ENCODE measurements around the gene ACKR2.

GRCh38 chr3:42819351-42819965 is 10.2 kb downstream of the ACKR2 start:
- TF ChIP-seq, protein P1, sequence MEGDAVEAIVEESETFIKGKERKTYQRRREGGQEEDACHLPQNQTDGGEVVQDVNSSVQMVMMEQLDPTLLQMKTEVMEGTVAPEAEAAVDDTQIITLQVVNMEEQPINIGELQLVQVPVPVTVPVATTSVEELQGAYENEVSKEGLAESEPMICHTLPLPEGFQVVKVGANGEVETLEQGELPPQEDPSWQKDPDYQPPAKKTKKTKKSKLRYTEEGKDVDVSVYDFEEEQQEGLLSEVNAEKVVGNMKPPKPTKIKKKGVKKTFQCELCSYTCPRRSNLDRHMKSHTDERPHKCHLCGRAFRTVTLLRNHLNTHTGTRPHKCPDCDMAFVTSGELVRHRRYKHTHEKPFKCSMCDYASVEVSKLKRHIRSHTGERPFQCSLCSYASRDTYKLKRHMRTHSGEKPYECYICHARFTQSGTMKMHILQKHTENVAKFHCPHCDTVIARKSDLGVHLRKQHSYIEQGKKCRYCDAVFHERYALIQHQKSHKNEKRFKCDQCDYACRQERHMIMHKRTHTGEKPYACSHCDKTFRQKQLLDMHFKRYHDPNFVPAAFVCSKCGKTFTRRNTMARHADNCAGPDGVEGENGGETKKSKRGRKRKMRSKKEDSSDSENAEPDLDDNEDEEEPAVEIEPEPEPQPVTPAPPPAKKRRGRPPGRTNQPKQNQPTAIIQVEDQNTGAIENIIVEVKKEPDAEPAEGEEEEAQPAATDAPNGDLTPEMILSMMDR (conservative IDR thresholded peaks at IDR 0.05; ENCODE audit: low read length): no peak
- TF ChIP-seq EZH2phosphoT487 (IDR thresholded peaks at IDR 0.05; ENCODE audit: borderline replicate concordance): no peak
